Measurements from ENCODE around the gene LANCL2.

DNA sequence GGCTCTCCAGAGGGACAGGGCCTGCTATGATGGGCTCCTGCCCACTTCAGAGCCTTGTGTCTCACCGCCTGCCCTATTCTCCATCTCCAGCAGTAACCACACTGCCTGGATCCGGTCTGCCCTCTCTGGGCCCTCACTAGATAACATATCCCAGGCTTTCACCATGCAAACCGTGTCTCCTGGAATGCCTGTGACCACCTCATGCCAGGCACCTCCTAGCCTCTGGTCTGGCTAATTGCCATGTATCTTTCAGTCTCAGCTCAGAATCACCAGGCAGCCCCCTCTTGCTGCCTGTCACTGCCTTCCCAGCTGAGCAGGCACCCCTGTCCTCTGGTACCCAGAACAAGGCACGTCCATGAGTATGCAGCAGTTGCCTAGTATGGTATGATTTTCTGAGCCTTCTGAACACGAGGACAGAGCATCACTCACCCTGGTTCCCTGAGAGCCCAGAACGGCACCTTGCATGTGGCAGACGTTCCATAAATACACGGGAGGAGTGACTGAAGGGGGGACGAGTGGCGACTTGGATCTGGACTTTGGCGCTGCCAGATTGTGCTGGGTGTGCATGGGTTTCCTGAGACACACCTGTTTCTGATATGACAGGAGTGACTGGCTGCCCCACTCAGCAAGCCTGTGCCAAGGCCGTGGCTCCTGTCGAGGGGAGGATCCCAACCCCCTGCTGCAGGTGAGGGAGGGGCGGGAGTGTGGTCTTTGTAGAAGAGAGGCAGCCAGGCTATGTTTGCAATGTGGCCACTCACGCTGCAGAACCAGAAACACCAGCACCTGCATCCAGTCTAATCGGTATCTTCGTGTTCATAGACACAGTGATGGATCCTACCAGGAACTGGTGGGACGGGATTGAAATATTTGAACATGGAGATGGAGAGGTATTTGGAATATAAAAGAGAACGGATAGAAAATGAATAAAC lies 112.0 kb downstream of the LANCL2 start:
- no peak for TF ChIP-seq CTCF (IDR thresholded peaks at IDR 0.05)
- no peak for TF ChIP-seq POLR2A (IDR thresholded peaks at IDR 0.05)
- no peak for TF ChIP-seq EP300 (IDR thresholded peaks at IDR 0.05)
- TF ChIP-seq POLR2AphosphoS5 (IDR thresholded peaks at IDR 0.05): no peak

All from stomach (tissue), 4 donors.